ENCODE data around the gene MKRN1.
A peak's percentile ranks its signal among the peaks of the same experiment; 100 is the strongest.
"Not testable (repeated sequence)": the region's sequence is repeated elsewhere in the genome, so short reads cannot be mapped to it uniquely, and the experiment has no call there.

The MKRN1 gene

GRCh38 chr7:140479062-140479738, at the start of gene MKRN1:
TSS of gene MKRN1 (minus strand) at chr7:140479505. CDS start at chr7:140479344, 161 bp downstream.
- DNase-seq (ENCODE audit: low read depth in 2 of 2), result peak; percentile 87 to 94

- no peak for DNase-seq (ENCODE audit: low read depth in 2 of 2)
Observed at GRCh38 chr7:140526787-140527664, 47.7 kb upstream of the MKRN1 start.

- no peak for DNase-seq (ENCODE audit: low read depth in 2 of 2)
Observed at GRCh38 chr7:140526214-140526613, 46.9 kb upstream of the MKRN1 start.

- peak; percentile 12 to 25 for DNase-seq (ENCODE audit: low read depth in 2 of 2)
Observed at GRCh38 chr7:140525743-140526142, 46.4 kb upstream of the MKRN1 start.

GRCh38 chr7:140521421-140521820, 42.1 kb upstream of the MKRN1 start:
- no peak for DNase-seq (ENCODE audit: low read depth in 2 of 2)

GRCh38 chr7:140519007-140519399, 39.7 kb upstream of the MKRN1 start:
- DNase-seq (ENCODE audit: low read depth in 2 of 2), result no peak

- DNase-seq (ENCODE audit: low read depth in 2 of 2), result no peak
Observed at GRCh38 chr7:140518370-140519006, 39.2 kb upstream of the MKRN1 start.

- DNase-seq (ENCODE audit: low read depth in 2 of 2), result peak; percentile 47 to 66
Observed at GRCh38 chr7:140517546-140518369, 38.5 kb upstream of the MKRN1 start.

GRCh38 chr7:140512317-140513000, 33.2 kb upstream of the MKRN1 start:
- DNase-seq (ENCODE audit: low read depth in 2 of 2), result no peak

- DNase-seq (ENCODE audit: low read depth in 2 of 2), result no peak
Observed at GRCh38 chr7:140509789-140510188, 30.5 kb upstream of the MKRN1 start.

- DNase-seq (ENCODE audit: low read depth in 2 of 2), result not testable (repeated sequence)
Observed at GRCh38 chr7:140507556-140507955, 28.3 kb upstream of the MKRN1 start.

GRCh38 chr7:140506788-140507464, 27.6 kb upstream of the MKRN1 start:
- DNase-seq (ENCODE audit: low read depth in 2 of 2), result no peak

- no peak for DNase-seq (ENCODE audit: low read depth in 2 of 2)
Observed at GRCh38 chr7:140501966-140502365, 22.7 kb upstream of the MKRN1 start.

- not testable (repeated sequence) for DNase-seq (ENCODE audit: low read depth in 2 of 2)
Observed at GRCh38 chr7:140497807-140498206, 18.5 kb upstream of the MKRN1 start.

GRCh38 chr7:140497241-140497769, 18.0 kb upstream of the MKRN1 start:
- no peak for DNase-seq (ENCODE audit: low read depth in 2 of 2)

- DNase-seq (ENCODE audit: low read depth in 2 of 2), result no peak
Observed at GRCh38 chr7:140495514-140496097, 16.3 kb upstream of the MKRN1 start.

GRCh38 chr7:140494867-140495266, 15.6 kb upstream of the MKRN1 start:
- DNase-seq (ENCODE audit: low read depth in 2 of 2), result no peak

- DNase-seq (ENCODE audit: low read depth in 2 of 2), result no peak
Observed at GRCh38 chr7:140489026-140489359, 9.7 kb upstream of the MKRN1 start.

- no peak for DNase-seq (ENCODE audit: low read depth in 2 of 2)
Observed at GRCh38 chr7:140485500-140486265, 6.4 kb upstream of the MKRN1 start.
